Amygdala (tissue), 56 donors: ENCODE results near the gene KLHL41.
"Not testable (repeated sequence)": the region's sequence is repeated elsewhere in the genome, so short reads cannot be mapped to it uniquely, and the experiment has no call there.

ENCODE experiments used
- DNase-seq, 56 donors: peaks; one replicate each; lab custom pipeline; 2025; lab: John Stamatoyannopoulos, UW

Gene KLHL41

GRCh38 chr2:169570752-169571151 lies 61.2 kb downstream of the KLHL41 start:
- DNase-seq: not testable (repeated sequence)

- no peak for DNase-seq
These were observed 62.1 kb downstream of the KLHL41 start for GRCh38 chr2:169571571-169571970.

GRCh38 chr2:169572189-169572588 lies 62.7 kb downstream of the KLHL41 start:
- DNase-seq: no peak

GRCh38 chr2:169572821-169573159 lies 63.3 kb downstream of the KLHL41 start:
- no peak for DNase-seq

DNA sequence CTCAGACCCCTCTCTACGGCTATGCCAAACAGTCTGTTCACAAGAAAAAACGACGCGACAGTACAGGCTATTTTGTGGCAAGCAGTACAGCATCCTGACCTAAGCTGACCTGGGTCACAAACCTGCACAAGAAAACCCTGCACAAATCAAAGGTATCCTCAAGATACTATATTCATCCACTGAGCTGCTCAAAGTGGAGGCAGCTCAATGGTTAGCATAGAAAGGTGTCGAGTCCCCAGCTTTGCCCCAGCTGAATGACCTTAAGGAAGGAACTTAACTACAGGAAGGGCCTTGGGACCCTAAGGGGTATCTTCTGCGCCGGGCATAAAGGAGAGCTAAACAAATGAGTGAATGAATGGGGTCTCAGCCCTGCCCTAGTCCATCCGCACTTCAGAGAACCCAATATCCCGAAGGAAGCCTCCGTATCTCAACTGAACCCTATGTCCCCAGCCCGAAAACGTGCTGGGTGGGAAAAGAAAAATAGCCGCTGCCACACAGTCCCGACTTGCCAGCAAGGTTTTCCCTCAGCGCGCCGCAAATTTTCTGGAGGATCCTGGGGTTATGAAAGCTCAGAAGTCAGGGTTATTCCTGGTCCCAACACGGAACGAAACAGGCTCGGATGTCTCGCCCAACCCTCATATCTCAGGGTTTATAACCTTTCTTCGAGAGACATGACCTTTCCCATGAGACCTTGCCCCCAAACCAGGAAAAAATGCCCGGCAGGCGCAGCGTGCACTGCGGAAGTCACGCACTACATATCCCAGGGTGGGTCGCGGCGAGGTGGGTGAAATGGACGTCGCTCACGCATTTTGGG lies 63.9 kb downstream of the KLHL41 start, which contains the start of gene FASTKD1:
FASTKD1 (minus strand) TSS at position 706 of the 814 bp plus-strand sequence. CDS start 1,836 bp downstream, outside the sequence.
- peak; percentile 29 to 94 (median 83) for DNase-seq

- DNase-seq: no peak
These were observed 64.4 kb downstream of the KLHL41 start for GRCh38 chr2:169573974-169574299.

- DNase-seq: not testable (repeated sequence)
These were observed 65.0 kb downstream of the KLHL41 start for GRCh38 chr2:169574539-169574938.

DNA sequence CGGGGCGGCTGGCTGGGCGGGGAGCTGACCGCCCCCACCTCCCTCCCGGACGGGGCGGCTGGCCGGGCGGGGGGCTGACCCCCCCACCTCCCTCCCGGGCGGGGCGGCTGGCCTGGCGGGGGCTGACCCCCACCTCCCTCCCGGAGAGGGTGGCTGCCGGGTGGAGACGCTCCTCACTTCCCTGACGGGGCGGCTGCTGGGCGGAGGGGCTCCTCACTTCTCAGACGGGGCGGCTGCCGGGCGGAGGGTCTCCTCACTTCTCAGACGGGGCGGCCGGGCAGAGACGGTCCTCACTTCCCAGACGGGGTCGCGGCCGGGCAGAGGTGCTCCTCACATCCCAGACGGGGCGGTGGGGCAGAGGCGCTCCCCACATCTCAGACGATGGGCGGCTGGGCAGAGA lies 65.8 kb downstream of the KLHL41 start:
- not testable (repeated sequence) for DNase-seq
